MCF 10A (cell line): ENCODE measurements around the gene WHAMM. TPM values are rescaled to one million over a fixed set of nuclear protein-coding genes. Genes with fewer than 3 reads are reported as not detected.

ENCODE experiments used
- BruUV-seq: library from RNA; stranded (reverse); fragments of 400-500 nt; replicated peaks from 2 replicates; lab custom pipeline; 2021; lab: Mats Ljungman, UMichigan
- CTCF ChIA-PET: fragments of 300-600 bp; sonication (Branson Sonifier 250); formaldehyde crosslinking; extraction: SDS; loops from one replicate; lab custom pipeline; 2021; ENCODE audit warnings: antibody characterized with exemption, inconsistent platforms; lab: Yijun Ruan, JAX
- POLR2A ChIA-PET: fragments of 300-600, 350-650 bp; sonication (Branson Sonifier 250); formaldehyde crosslinking; extraction: SDS; loops from one replicate; lab custom pipeline; 2020; ENCODE audit warnings: antibody characterized with exemption, inconsistent platforms; lab: Yijun Ruan, JAX
- DNase-seq: peaks from one replicate; pipeline ENCODE4 v3.0.0-alpha.2; 2018; ENCODE audit not compliant: unreplicated experiment
- H3K27ac Mint-ChIP-seq: one replicate; pipeline ENCODE4 v1.8.0; 2022; ENCODE audit warnings: mild to moderate bottlenecking, low read depth, mixed read lengths; ENCODE audit not compliant: unreplicated experiment
- H3K27me3 Mint-ChIP-seq: one replicate; pipeline ENCODE4 v1.8.0; 2022; ENCODE audit warnings: mixed read lengths; ENCODE audit not compliant: insufficient read depth, unreplicated experiment
- H3K36me3 Mint-ChIP-seq: one replicate; pipeline ENCODE4 v1.8.0; 2022; ENCODE audit warnings: mild to moderate bottlenecking, moderate library complexity, mixed read lengths; ENCODE audit not compliant: insufficient read depth, unreplicated experiment
- H3K4me1 Mint-ChIP-seq: one replicate; pipeline ENCODE4 v1.8.0; 2022; ENCODE audit warnings: mixed read lengths; ENCODE audit not compliant: insufficient read depth, unreplicated experiment
- H3K4me3 Mint-ChIP-seq: one replicate; pipeline ENCODE4 v1.8.0; 2022; ENCODE audit warnings: mild to moderate bottlenecking, moderate library complexity, mixed read lengths; ENCODE audit not compliant: unreplicated experiment
- H3K9me3 Mint-ChIP-seq: one replicate; pipeline ENCODE4 v1.8.0; 2022; ENCODE audit warnings: mixed read lengths; ENCODE audit not compliant: unreplicated experiment
- intact Hi-C: fragments of 100-400 bp; cut with micrococcal nuclease; formaldehyde crosslinking; loops from 2 replicates; pipeline ENCODE4 v1.14.1; 2022
- total RNA-seq: library from RNA; stranded (reverse); gene quantifications from 2 replicates; pipeline ENCODE4 v1.2.3, GENCODE V29; 2022
- TF ChIP-seq, protein P1 (sequence below): fragments of 200-600 bp; IDR thresholded peaks from one replicate; pipeline ENCODE4 v1.8.0; 2022; ENCODE audit warnings: antibody characterized with exemption, mild to moderate bottlenecking; ENCODE audit not compliant: unreplicated experiment

The WHAMM gene
- total RNA-seq, 1 experiment from 2014 or later = 8.2 TPM

DNA sequence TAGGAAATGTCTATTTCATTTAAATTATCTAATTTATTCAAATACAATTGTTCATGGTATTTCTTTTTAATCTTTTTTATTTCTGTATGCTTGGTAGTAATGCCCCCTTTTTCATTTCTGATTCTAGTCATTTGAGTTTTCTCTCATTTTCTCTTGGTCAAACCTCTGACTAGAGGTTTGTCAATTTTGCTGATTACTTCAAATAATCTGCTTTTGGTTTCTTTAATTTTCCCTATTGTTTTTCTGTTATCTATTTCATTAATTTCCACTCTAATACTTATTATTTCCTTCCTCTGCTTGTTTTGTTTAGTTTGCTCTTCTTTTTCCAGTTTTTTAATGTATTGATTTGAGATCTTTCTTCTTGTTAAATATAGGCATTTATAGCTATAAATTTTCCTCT lies 15.7 kb upstream of the WHAMM start:
- DNase-seq = no peak
- intact Hi-C loops = no loop called here
- no TSS peak for BruUV-seq

GRCh38 chr15:82798104-82798503 lies 11.3 kb upstream of the WHAMM start:
- POLR2A ChIA-PET = interaction anchor here (0.9 to 1.7 kb wide), 3 partner anchors 10 to 48 kb away, joined by 3 to 5 read pairs (median 4); no protein-coding TSS in a partner anchor
- BruUV-seq = no TSS peak
- DNase-seq = no peak
- no peaks in the 10 kb centered on the region for H3K36me3 Mint-ChIP-seq
- CTCF ChIA-PET = no interaction called here
- peaks cover 9% of the 10 kb centered on the region for H3K9me3 Mint-ChIP-seq
- no peak overlapping the region for H3K4me3 Mint-ChIP-seq
- no peaks in the 10 kb centered on the region for H3K4me1 Mint-ChIP-seq
- peaks cover 28% of the 10 kb centered on the region for H3K27me3 Mint-ChIP-seq
- TF ChIP-seq, protein P1, sequence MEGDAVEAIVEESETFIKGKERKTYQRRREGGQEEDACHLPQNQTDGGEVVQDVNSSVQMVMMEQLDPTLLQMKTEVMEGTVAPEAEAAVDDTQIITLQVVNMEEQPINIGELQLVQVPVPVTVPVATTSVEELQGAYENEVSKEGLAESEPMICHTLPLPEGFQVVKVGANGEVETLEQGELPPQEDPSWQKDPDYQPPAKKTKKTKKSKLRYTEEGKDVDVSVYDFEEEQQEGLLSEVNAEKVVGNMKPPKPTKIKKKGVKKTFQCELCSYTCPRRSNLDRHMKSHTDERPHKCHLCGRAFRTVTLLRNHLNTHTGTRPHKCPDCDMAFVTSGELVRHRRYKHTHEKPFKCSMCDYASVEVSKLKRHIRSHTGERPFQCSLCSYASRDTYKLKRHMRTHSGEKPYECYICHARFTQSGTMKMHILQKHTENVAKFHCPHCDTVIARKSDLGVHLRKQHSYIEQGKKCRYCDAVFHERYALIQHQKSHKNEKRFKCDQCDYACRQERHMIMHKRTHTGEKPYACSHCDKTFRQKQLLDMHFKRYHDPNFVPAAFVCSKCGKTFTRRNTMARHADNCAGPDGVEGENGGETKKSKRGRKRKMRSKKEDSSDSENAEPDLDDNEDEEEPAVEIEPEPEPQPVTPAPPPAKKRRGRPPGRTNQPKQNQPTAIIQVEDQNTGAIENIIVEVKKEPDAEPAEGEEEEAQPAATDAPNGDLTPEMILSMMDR = no peak
- no peak overlapping the region for H3K27ac Mint-ChIP-seq
- intact Hi-C loops = no loop called here

More for the DNA sequence above, 15.7 kb upstream of the WHAMM start:
- Mint-ChIP-seq H3K9me3 (peaks cover 9% of the 10 kb centered on the region), H3K36me3 (no peaks in the 10 kb centered on the region), H3K4me3 (no peak overlapping the region), H3K27me3 (peaks cover under 1% of the 10 kb centered on the region), H3K27ac (no peak overlapping the region), H3K4me1 (no peaks in the 10 kb centered on the region)
- CTCF ChIA-PET = no interaction called here
- TF ChIP-seq, protein P1 = no peak
- POLR2A ChIA-PET = no interaction called here

DNA sequence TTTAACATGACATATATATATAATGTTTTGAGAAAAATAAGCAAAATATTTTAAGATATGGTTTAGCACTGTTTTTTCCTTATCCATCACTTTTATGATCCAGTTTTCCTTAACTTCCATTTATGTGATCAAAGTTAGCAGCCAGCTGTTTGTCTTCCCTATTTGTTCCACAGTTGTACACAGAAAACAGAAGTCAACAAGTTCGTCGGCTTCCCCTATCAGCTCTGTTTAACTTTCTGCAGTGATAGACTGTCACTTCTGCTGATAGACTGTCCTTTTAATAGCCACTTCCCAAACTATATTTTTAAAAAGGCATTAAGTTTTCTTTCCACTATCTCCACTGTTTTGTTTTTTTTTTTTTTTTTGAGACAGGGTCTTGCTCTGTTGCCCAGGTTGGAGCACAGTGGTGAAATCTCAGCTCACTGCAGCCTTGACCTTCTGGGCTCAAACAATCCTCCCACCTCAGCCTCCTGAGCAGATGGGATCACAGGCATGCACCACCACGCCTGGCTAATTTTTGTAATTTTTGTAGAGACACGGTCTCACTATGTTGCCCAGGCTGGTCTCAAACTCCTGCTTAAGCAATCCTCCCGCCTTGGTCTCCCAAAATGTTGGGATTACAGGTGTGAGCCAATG lies 10.8 kb upstream of the WHAMM start:
- BruUV-seq = no TSS peak
- Mint-ChIP-seq H3K27me3 (peaks cover 28% of the 10 kb centered on the region), H3K4me1 (no peaks in the 10 kb centered on the region), H3K4me3 (no peak overlapping the region), H3K9me3 (peaks cover 8% of the 10 kb centered on the region), H3K27ac (no peak overlapping the region), H3K36me3 (no peaks in the 10 kb centered on the region)
- intact Hi-C loops = no loop called here
- DNase-seq = no peak
- TF ChIP-seq, protein P1 = no peak
- CTCF ChIA-PET = no interaction called here
- POLR2A ChIA-PET = interaction anchor here (0.9 to 1.7 kb wide), 3 partner anchors 10 to 49 kb away, joined by 3 to 5 read pairs (median 4); no protein-coding TSS in a partner anchor

- Mint-ChIP-seq H3K4me3 (no peak overlapping the region), H3K9me3 (peaks cover 1% of the 10 kb centered on the region), H3K27me3 (peaks cover 28% of the 10 kb centered on the region), H3K4me1 (no peaks in the 10 kb centered on the region), H3K27ac (no peak overlapping the region), H3K36me3 (no peaks in the 10 kb centered on the region)
- intact Hi-C loops = no loop called here
- TF ChIP-seq, protein P1 = no peak
- no peak for DNase-seq
- BruUV-seq = no TSS peak
- ChIA-PET CTCF (interaction anchor here (1.0 kb wide), 1 partner anchor 16 kb away, joined by 3 read pairs; no protein-coding TSS in a partner anchor), POLR2A (interaction anchor here (1.0 to 1.7 kb wide), 2 partner anchors 11 to 49 kb away, joined by 3 to 5 read pairs; no protein-coding TSS in a partner anchor)
These were observed 10.1 kb upstream of the WHAMM start for GRCh38 chr15:82799183-82799841.
